H9 (cell line): Measurements from ENCODE around the gene TEF. TPM values are rescaled to one million over a fixed set of nuclear protein-coding genes. Genes with fewer than 3 reads are reported as not detected.

ENCODE experiments used
- DNase-seq: peaks from one replicate; pipeline ENCODE4 v3.0.0-alpha.2; 2017
- H2AFZ ChIP-seq: one replicate; pipeline ENCODE4 v1.6.1; 2013; ENCODE audit warnings: mild to moderate bottlenecking, low read length, control low read depth, moderate library complexity
- H2AK5ac ChIP-seq: 2 replicates; pipeline ENCODE4 v1.6.1; 2013; ENCODE audit warnings: low read length, control low read depth, mixed read lengths; ENCODE audit not compliant: insufficient read length
- H2BK120ac ChIP-seq: one replicate; pipeline ENCODE4 v1.6.1; 2013; ENCODE audit warnings: low read depth, mild to moderate bottlenecking, low read length, control low read depth, inconsistent platforms; ENCODE audit not compliant: poor library complexity, severe bottlenecking
- H2BK12ac ChIP-seq: 2 replicates; pipeline ENCODE4 v1.6.1; 2013; ENCODE audit warnings: low read length, control low read depth, mixed read lengths, low read depth; ENCODE audit not compliant: insufficient read length
- H2BK15ac ChIP-seq: 2 replicates; pipeline ENCODE4 v1.6.1; 2013; ENCODE audit warnings: low read depth, low read length, control low read depth
- H2BK20ac ChIP-seq: one replicate; pipeline ENCODE4 v1.6.1; 2013; ENCODE audit warnings: low read depth, mild to moderate bottlenecking, low read length, control low read depth, inconsistent platforms; ENCODE audit not compliant: poor library complexity, severe bottlenecking
- H2BK5ac ChIP-seq: 2 replicates; pipeline ENCODE4 v1.6.1; 2013; ENCODE audit warnings: low read length, control low read depth, mixed read lengths; ENCODE audit not compliant: insufficient read length
- H3K14ac ChIP-seq: 2 replicates; pipeline ENCODE4 v1.6.1; 2013; ENCODE audit warnings: low read length, control low read depth; ENCODE audit not compliant: insufficient read depth
- H3K18ac ChIP-seq: 2 replicates; pipeline ENCODE4 v1.6.1; 2013; ENCODE audit warnings: low read depth, mild to moderate bottlenecking, mixed read lengths, low read length, control low read depth; ENCODE audit not compliant: insufficient read length
- H3K23ac ChIP-seq: 2 replicates; pipeline ENCODE4 v1.6.1; 2013; ENCODE audit warnings: low read length, control low read depth, mixed read lengths, low read depth; ENCODE audit not compliant: insufficient read length
- H3K23me2 ChIP-seq: 2 replicates; pipeline ENCODE4 v1.6.1; 2013; ENCODE audit warnings: low read depth, mild to moderate bottlenecking, mixed read lengths, low read length, control low read depth; ENCODE audit not compliant: insufficient read length, poor library complexity, severe bottlenecking
- H3K27ac ChIP-seq: 2 replicates; pipeline ENCODE4 v1.5.1; 2013; ENCODE audit warnings: low read length, control low read depth, mixed read lengths, low read depth; ENCODE audit not compliant: insufficient read length
- H3K27me3 ChIP-seq: 2 replicates; pipeline ENCODE4 v1.6.1; 2013; ENCODE audit warnings: low read length, control low read depth, inconsistent platforms; ENCODE audit not compliant: insufficient read depth
- H3K4ac ChIP-seq: 2 replicates; pipeline ENCODE4 v1.6.1; 2013; ENCODE audit warnings: low read depth, mild to moderate bottlenecking, control low read depth, inconsistent platforms, low read length, moderate library complexity
- H3K4me1 ChIP-seq: 2 replicates; pipeline ENCODE4 v1.6.1; 2013; ENCODE audit warnings: low read length, control low read depth, inconsistent platforms; ENCODE audit not compliant: insufficient read depth
- H3K4me2 ChIP-seq: 2 replicates; pipeline ENCODE4 v1.6.1; 2013; ENCODE audit warnings: low read length, control low read depth, mixed read lengths; ENCODE audit not compliant: insufficient read length, insufficient read depth
- H3K56ac ChIP-seq: 2 replicates; pipeline ENCODE4 v1.6.1; 2013; ENCODE audit warnings: low read depth, mild to moderate bottlenecking, mixed read lengths, low read length, control low read depth; ENCODE audit not compliant: insufficient read length
- H3K79me1 ChIP-seq: 2 replicates; pipeline ENCODE4 v1.6.1; 2013; ENCODE audit warnings: low read depth, mild to moderate bottlenecking, moderate library complexity, low read length, control low read depth, inconsistent platforms; ENCODE audit not compliant: insufficient read depth, poor library complexity, severe bottlenecking
- H3K79me2 ChIP-seq: 2 replicates; pipeline ENCODE4 v1.6.1; 2013; ENCODE audit warnings: low read length, control low read depth, inconsistent platforms; ENCODE audit not compliant: insufficient read depth
- H3K9ac ChIP-seq: 2 replicates; pipeline ENCODE4 v1.6.1; 2013; ENCODE audit warnings: low read length, control low read depth, mixed read lengths; ENCODE audit not compliant: insufficient read length; ENCODE audit errors: extremely low read depth
- H3K9me3 ChIP-seq: one replicate; pipeline ENCODE4 v1.6.1; 2013; ENCODE audit warnings: low read depth, low read length, inconsistent platforms; ENCODE audit not compliant: control insufficient read depth
- H3T11ph ChIP-seq: one replicate; pipeline ENCODE4 v1.6.1; 2013; ENCODE audit warnings: mild to moderate bottlenecking, low read length, control low read depth, inconsistent platforms
- H4K20me1 ChIP-seq: one replicate; pipeline ENCODE4 v1.6.1; 2013; ENCODE audit not compliant: control insufficient read depth, insufficient read length, insufficient read depth
- H4K5ac ChIP-seq: 2 replicates; pipeline ENCODE4 v1.6.1; 2013; ENCODE audit warnings: low read depth, mild to moderate bottlenecking, mixed read lengths, low read length, control low read depth; ENCODE audit not compliant: insufficient read length
- H4K8ac ChIP-seq: replicated peaks from 2 replicates; pipeline ENCODE4 v1.6.1; 2013; ENCODE audit warnings: low read length, control low read depth, mixed read lengths, low read depth; ENCODE audit not compliant: insufficient read length
- H4K91ac ChIP-seq: 2 replicates; pipeline ENCODE4 v1.6.1; 2013; ENCODE audit warnings: low read depth, mild to moderate bottlenecking, moderate library complexity, mixed read lengths, low read length, control low read depth; ENCODE audit not compliant: insufficient read length
- H3K27ac Mint-ChIP-seq, 3 experiments: 2 replicates in 2 of 3; 3 replicates in 1 of 3; pipeline ENCODE4 v1.8.0; 2020 to 2021; ENCODE audit warnings: mixed read lengths in 3 of 3, mild to moderate bottlenecking in 1 of 3, moderate library complexity in 1 of 3
- H3K27me3 Mint-ChIP-seq: 2 replicates; pipeline ENCODE4 v1.8.0; 2021; ENCODE audit warnings: low read depth, mild to moderate bottlenecking, moderate library complexity, mixed read lengths
- H3K36me3 Mint-ChIP-seq, 3 experiments: 2 replicates in 2 of 3; 3 replicates in 1 of 3; pipeline ENCODE4 v1.8.0; 2020 to 2021; ENCODE audit warnings: low read depth in 3 of 3, mixed read lengths in 3 of 3; ENCODE audit not compliant: insufficient read depth in 1 of 3
- H3K4me1 Mint-ChIP-seq, 2 experiments: 2 replicates each; pipeline ENCODE4 v1.8.0; 2020; ENCODE audit warnings: mixed read lengths in 2 of 2
- H3K4me3 Mint-ChIP-seq, 2 experiments: 2 replicates in 1 of 2; 3 replicates in 1 of 2; pipeline ENCODE4 v1.8.0; 2020 to 2021; ENCODE audit warnings: mild to moderate bottlenecking in 2 of 2, mixed read lengths in 2 of 2, moderate library complexity in 1 of 2
- H3K9me3 Mint-ChIP-seq, 2 experiments: 2 replicates in 1 of 2; 3 replicates in 1 of 2; pipeline ENCODE4 v1.8.0; 2020; ENCODE audit warnings: mild to moderate bottlenecking in 2 of 2, mixed read lengths in 2 of 2, moderate library complexity in 1 of 2
- WGBS: extraction: QIAGEN DNeasy Blood & Tissue Kit; methylation state at CpG from one replicate; pipeline ENCODE4 v1.1.7; 2013; ENCODE audit warnings: missing lambda C conversion rate, low lambda C conversion rate, mixed read lengths; ENCODE audit not compliant: insufficient read length; ENCODE audit errors: extremely low coverage; 5-methylcytosine and 5-hydroxymethylcytosine counted together
- long read RNA-seq: library from polyadenylated mRNA; unstranded; transcript quantifications from one replicate; pipeline ENCODE4 v2.0.0, GENCODE V29; 2020
- total RNA-seq: library from RNA; stranded (reverse); gene quantifications from 2 replicates; pipeline ENCODE4 v1.2.1, GENCODE V29; 2021
- TF ChIP-seq, protein P1 (sequence below): fragments of 200-600 bp; sonication (generic); conservative IDR thresholded peaks from 3 replicates; pipeline ENCODE4 v1.8.0; 2021; ENCODE audit warnings: antibody characterized with exemption, mild to moderate bottlenecking

TEF gene, protein sequence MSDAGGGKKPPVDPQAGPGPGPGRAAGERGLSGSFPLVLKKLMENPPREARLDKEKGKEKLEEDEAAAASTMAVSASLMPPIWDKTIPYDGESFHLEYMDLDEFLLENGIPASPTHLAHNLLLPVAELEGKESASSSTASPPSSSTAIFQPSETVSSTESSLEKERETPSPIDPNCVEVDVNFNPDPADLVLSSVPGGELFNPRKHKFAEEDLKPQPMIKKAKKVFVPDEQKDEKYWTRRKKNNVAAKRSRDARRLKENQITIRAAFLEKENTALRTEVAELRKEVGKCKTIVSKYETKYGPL
- total RNA-seq, result 17.7 and 17.9 TPM in 2 replicates
- long read RNA-seq, full-length matches to known transcripts, result 6 of 21 reads
- long read RNA-seq, partial matches to known transcripts, result 13 of 21 reads
- long read RNA-seq, other reads (novel, unspliced or antisense), result 2 of 21 reads

DNA sequence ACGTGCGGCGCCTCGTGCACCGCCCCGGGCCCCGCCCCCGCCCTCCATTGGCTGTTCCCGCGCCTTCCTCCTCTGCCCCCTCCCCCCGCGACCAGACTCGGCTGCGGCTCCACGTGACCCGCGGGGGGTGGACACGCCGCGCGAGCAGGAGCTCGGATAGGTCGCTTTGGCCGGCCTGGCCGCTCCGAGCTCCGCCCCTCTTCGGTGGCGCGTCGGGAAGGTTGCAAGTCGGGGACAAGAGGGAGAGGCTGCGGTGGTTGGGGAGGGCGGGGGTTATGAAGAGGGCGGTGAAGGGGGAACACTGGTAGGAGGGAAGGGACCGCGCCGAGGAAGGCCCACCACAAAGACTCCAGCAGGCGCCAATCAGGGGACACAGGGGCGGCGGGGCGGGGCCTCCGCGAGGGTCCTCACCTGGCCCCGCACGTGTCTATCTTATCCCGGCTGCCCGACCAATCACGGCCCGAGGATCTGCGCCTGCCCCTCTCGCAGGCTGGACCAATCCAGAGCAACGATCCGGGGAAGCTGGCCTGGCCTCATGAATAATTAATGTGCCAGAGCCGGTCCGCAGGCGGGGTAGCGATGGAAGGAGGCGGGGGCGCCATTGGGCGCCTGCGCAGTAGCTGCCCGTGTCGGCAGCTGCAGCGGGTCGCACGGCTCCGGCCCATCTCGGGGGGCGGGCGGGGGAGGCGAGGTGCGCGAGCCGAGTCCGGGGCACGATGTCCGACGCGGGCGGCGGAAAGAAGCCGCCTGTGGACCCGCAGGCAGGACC is at the start of gene TEF:
Gene TEF, plus strand, starts transcription at position 614 of the 769 bp plus-strand sequence. Its CDS starts 103 bp downstream, at position 717.
- Histone ChIP-seq H2BK15ac (0 out of 2 replicates have a peak within 1 kb of the TSS, but pooled peaks have one; percentile 1), H3K27me3 (no peaks in the 10 kb centered on the region), H4K5ac (peak within 1 kb of the TSS; percentile 29), H3K4me1 (no peaks in the 10 kb centered on the region), H4K91ac (no peak within 1 kb of the TSS), H2BK20ac (no peak within 1 kb of the TSS), H3K79me1 (no peaks in the 10 kb centered on the region), H4K20me1 (no peaks in the 10 kb centered on the region), H3K14ac (peak within 1 kb of the TSS; percentile 79), H3K27ac (no peak within 1 kb of the TSS), H2BK5ac (no peak within 1 kb of the TSS), H3K18ac (peak within 1 kb of the TSS; percentile 93), H3K23ac (no peak within 1 kb of the TSS), H2AFZ (no peak within 1 kb of the TSS), H3K23me2 (peaks cover 12% of the 10 kb centered on the region), H3T11ph (no peak within 1 kb of the TSS), H2BK120ac (no peak within 1 kb of the TSS), H2BK12ac (no peak within 1 kb of the TSS), H3K4ac (no peak within 1 kb of the TSS), H4K8ac (no peak within 1 kb of the TSS), H3K4me2 (peak within 1 kb of the TSS; percentile 92), H2AK5ac (no peak within 1 kb of the TSS), H3K79me2 (no peaks in the 10 kb centered on the region), H3K56ac (no peak within 1 kb of the TSS), H3K9me3 (no peaks in the 10 kb centered on the region), H3K9ac (peak within 1 kb of the TSS; percentile 45)
- H3K9me3 Mint-ChIP-seq, result no peaks in the 10 kb centered on the region; a peak in 1 of 5 replicates
- peak; percentile 100 for DNase-seq
- peak within 1 kb of the TSS; percentile 78 to 90 for H3K4me3 Mint-ChIP-seq
- WGBS, result no CpG with 5 or more reads among the region's 84 CpGs
- H3K4me1 Mint-ChIP-seq, result peaks cover 24 to 25% of the 10 kb centered on the region in 2 experiments
- H3K27ac Mint-ChIP-seq, result peak within 1 kb of the TSS; percentile 98 to 100 (median 99)
- peaks cover 1% of the 10 kb centered on the region for H3K27me3 Mint-ChIP-seq
- no peaks in the 10 kb centered on the region for H3K36me3 Mint-ChIP-seq
- TF ChIP-seq, protein P1, sequence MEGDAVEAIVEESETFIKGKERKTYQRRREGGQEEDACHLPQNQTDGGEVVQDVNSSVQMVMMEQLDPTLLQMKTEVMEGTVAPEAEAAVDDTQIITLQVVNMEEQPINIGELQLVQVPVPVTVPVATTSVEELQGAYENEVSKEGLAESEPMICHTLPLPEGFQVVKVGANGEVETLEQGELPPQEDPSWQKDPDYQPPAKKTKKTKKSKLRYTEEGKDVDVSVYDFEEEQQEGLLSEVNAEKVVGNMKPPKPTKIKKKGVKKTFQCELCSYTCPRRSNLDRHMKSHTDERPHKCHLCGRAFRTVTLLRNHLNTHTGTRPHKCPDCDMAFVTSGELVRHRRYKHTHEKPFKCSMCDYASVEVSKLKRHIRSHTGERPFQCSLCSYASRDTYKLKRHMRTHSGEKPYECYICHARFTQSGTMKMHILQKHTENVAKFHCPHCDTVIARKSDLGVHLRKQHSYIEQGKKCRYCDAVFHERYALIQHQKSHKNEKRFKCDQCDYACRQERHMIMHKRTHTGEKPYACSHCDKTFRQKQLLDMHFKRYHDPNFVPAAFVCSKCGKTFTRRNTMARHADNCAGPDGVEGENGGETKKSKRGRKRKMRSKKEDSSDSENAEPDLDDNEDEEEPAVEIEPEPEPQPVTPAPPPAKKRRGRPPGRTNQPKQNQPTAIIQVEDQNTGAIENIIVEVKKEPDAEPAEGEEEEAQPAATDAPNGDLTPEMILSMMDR, result no peak
